Stimulated activated CD8-positive, alpha-beta memory T cell treated with anti-CD3 and anti-CD28 coated beads, Interleukin-12 subunit alpha, Interleukin-12 subunit beta, amount 100 ng/mL, for 24 hours (primary cell): ENCODE results near the gene CFAP97D2.
"Not testable (repeated sequence)": the region's sequence is repeated elsewhere in the genome, so short reads cannot be mapped to it uniquely, and the experiment has no call there.

Experiments
- DNase-seq: peaks from one replicate; pipeline ENCODE4 v3.0.0-alpha.2; 2020; ENCODE audit errors: extremely low read depth

Gene CFAP97D2

DNA sequence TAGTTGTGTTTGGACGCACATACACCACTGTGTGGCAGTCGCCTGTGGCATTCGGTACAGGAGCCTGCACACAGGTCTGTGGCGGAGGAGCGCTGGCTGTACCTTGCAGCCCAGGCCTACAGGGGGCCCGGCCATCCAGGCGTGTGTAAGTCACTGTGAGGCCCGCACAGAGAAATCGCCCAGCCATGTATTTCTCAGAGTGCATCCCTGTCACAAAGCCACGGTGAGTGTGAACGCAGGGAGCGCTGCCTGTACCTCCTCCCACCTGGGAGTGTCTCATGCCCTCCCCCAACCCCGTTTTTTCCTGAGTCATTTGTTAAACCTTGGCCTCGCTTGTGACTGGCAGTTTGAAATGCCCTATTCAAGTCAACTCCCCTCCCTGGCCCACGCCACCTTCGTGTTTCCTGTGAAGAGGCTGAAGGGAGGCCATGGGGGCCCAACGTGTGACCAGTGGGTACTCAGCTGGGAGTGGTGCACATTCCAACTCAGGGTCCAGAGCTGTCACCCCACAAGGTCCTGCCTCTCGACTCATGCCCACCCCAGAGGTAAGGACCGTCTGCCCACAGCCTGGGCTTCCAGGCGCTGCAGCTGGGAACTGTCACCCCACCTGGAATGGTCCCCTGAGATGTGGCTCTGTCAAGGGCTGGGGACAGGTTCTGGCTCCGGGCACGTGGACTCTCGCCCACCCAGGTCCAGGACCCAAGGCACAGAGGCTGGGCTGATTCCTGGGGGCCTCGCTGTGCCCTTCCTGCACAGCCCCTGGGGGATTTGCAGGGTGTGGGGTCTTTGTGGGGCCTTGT lies 35.1 kb upstream of the CFAP97D2 start:
- no peak for DNase-seq

DNA sequence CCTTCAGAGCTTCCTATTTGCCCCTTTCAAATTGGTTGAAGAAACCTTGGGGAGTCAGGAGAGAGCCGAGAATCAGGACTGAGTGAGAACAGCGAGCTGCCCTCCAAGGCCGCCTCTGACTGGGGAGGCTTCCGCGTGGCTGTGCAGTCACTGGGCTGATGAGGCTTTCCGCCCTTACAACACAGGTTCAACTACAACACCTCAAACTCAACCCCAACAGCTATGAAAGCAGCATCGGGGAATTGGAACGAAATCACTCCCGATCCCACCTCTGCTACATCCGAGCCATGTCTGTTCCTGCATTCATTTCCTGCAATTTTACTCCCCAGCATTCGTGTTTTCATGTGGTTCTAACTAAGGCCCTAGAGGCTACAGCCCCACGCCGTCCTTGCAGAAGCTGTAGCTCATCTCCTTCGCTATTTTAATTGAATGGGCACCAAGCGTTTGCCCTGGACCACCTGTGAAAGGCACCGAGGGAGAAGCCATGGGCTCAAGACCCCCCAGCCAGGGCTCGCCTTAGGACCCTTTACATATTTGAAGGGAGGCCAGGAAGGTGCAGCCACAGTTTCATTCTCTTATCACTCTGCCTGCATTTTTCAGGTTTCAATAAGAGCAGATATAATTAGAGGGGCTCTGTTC lies 34.3 kb upstream of the CFAP97D2 start:
- no peak for DNase-seq

DNA sequence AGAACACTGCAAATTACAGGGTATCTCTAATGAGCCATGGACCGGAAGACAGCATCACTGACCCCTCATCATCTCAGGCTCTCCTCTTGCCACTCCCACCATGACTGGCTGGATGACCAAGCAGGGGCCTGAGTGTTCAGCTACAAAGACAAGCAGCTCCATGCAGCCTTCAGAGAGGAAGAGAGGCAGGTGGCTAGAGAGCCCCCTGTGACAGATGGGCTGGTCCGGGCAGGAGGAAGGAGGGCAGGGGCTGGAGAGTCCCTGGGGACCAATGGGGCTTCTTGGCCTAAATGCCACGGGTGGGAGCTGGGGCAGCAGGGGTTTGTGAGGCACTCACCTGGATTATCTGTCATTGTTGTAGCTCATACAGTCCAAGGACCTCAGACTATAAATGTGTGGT lies 33.8 kb upstream of the CFAP97D2 start:
- no peak for DNase-seq

DNA sequence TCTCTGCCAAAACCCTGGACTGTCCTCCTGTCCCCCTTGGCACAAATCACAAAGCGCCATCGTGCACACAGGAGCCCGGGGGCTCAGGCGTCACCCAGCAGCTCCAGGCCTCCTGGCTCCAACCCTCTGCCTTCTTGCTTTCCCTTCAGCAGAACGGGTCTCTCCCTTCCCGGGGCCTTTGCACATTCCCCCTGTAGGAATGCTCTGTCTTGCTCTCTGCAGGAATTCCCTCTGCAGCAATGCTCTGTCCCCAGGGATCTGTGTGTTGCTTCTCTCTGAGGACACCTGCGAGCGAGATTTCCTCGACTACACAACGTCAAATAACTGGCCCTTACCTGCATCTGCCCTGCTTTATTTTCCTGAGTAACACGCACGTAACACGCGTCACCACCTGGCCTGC lies 33.3 kb upstream of the CFAP97D2 start:
- DNase-seq = no peak

DNA sequence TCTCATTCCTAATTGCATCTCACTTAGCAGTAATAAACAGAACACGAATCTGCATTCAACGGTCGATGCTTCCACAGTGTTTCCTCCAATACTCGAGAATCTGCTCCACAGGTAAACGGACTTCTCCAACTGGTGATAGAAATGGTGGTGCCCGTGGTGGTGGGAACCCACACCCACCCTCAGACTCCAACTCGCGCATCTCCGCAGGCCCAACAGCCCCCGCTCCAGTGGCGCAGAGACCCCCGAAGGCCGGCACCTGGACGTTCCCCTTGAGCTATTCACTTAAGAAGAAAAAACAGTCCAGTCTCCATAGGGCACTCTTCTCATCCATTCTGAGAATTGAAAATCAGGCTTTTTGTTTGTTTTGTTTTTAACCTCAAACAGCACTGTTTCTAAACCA lies 32.9 kb upstream of the CFAP97D2 start:
- DNase-seq = no peak

DNA sequence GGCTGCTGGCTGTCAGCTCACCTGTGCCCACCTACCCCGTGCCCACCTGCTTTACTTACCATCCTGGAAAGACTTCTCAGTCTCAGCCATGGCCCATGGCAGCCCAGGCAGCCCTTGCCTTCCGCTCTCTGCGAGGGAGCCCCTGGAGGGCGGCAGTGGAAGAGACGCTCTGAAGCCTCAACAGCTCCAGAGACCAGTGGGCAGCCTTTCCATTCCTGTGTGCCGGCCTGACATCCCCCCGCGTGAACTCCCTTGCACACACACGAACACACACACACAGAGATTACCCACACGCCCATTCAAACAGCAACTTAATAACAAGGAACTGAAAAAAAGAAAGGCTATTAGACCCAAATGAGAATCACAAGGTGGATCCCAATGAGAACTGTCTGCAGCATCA lies 32.4 kb upstream of the CFAP97D2 start:
- DNase-seq = no peak

DNA sequence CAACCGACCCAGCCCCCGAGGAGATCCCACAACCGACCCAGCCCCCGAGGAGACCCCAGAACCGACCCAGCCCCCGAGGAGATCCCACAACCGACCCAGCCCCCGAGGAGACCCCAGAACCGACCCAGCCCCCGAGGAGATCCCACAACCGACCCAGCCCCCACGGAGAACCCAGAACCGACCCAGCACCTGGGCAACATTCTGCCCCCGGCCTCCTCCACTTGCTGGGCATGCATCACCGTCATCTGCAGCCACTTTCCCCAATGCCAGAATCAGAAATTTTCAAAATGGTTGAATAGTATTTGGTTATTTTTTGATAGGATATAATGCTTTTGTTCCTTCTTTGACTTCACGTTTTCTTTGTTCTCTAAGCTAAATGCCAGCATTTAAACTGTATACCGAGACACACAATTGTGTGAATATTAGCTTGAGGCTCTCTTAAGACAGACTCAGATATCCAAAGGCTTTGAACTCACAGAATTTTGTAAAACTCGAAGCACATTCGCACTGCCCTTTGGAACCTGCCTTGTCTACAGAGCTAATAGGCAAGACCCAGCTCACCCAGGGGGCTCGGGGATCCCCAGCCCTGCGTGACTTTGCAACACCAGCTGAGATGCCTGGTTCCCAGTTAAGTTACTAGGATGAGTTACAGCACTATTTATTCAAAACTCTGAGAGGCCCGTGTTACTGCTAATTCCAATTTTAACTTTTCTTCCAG lies 31.1 kb upstream of the CFAP97D2 start:
- DNase-seq = no peak

DNA sequence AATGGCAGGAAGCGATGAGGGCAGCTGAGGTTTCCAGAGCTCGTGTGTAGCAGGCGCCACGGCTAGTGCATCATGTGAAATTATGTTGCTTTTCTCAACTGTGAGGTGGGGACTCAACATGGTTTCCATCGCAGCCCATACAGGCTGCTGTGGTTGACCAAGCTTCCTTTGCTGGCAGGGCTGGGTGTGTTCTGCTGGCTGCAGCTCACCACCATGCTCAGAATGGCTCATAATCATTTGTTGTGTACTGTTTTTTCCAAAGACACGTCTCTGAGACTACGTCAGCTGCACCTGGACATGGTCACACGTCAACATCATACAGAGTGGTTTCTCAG lies 30.6 kb upstream of the CFAP97D2 start:
- DNase-seq = no peak

DNA sequence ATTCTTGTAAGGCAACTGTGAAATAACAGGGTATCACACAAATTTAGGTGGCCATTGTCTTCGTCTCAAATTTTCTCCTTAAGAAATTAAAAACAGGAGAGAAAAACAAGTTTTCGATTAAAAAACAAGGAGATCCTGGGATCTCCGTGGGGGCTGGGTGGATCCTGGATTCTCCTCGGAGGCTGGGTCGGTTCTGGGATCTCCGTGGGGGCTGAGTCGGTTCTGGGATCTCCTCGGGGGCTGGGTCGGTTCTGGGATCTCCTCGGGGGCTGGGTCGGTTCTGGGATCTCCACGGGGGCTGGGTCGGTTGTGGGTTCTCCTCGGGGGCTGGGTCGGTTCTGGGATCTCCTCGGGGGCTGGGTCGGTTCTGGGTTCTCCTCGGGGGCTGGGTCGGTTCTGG lies 30.2 kb upstream of the CFAP97D2 start:
- not testable (repeated sequence) for DNase-seq

DNA sequence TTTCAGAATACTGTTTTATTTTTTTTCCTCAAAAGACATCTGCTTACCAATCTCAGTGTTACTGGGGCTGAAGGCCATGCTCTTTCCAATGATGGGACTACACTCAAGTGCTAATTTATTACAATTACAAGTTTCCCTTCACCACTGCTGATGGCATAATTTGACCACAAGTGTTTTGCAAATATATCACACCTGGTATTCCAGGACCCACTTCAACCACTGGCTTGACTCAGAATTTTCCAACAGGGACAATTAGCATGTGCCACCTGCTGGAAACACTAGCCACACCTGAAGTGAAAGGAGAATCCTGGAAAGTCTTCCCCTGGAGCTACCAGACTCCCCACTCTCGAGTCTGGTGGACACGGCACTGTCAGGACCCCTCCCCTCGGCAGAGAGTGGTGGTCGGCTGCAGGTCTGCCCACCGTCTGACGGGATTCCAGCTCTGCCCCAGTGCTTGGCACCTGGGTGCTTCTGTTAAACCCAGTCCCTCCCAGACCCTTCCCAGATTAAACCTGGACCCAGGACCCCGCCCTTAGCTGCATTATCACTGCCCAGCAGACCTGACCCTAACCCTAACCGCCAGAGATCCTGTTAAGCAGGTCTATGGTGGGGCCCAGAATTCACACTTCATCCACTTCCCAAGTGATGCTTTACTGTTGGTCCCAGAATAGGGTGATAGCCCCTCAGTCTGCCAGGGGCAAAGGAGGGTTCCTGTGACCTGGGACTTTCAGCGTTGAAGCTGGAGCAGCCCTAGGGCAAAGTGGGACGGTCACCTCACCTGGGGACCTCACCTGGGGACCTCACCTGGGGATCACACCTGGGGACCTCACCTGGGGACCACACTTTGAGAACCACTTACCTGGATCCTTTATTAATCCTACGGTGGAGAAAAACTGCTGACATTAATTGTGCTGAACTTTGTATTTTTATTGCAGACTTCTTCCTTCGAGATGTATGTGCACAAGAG lies 29.0 kb upstream of the CFAP97D2 start:
- DNase-seq = no peak

DNA sequence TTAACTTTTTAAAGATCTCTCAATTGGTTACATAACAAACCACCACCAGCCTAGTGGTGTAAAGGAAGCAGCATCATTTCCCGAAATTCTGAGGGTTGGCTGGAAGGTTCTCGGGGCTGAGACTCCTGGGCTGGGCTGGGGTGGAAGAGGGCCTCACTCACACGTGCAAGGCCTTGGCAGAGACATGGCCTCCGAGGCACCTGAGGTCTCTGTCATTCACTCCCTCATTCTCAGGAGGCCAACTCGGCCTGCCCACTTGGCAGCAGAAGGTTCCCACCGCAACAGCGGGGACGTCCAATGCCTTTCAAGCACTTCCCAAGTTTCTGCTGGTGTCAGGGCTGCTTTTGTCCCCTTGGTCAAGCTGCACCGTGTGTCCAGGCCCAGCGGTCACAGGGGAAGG lies 28.0 kb upstream of the CFAP97D2 start:
- DNase-seq = no peak

DNA sequence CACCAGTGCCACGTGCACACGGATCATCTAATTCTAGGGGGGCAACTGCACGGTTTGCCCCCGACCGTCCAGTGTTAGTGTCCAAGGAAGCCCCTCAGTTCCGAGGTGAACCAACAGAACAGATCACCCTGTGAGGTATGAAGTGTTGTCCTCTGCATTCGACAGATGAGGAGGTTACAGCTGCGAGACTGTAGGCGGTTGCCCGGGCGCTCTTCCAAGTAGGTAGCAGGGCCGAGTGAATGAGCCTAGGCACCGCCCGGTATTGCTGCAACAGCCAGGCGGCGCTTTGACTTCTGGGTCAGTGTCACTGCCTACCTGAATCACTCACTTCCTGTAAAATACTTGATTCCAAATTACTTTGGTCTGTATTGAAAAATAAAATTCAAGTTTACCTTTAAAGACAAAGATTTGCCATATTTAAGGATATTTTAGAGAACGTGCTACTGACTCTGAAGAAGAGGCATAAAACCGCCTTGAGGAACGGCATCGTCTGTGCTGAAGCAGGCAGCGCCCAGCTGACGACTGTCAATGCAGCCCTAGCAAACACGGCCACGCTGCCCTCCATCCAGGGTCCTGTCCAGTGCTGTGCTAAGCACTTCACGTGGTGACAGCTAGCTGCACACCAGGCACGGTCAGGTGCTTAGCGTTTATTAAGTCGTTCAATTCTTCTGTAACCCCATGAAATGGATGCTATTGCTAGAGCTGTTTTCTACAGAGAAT lies 27.3 kb upstream of the CFAP97D2 start:
- DNase-seq = no peak

DNA sequence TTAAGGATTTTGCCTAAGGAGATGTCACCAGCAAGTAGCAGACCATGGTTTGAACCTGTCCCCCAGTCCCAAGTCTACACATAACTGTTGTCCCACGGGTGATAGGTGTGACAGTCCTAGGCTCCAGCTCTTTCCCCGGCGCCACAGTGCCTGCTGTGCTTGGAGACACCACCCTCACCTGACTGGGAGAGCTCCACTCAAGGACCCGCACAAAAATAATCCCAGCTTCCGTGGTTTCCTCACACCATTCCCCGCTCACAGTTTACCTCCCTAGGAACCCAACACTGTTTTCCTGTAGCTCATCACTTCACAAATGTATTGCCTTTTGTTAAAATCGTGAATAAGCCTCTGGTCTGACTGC lies 26.8 kb upstream of the CFAP97D2 start:
- DNase-seq = no peak

DNA sequence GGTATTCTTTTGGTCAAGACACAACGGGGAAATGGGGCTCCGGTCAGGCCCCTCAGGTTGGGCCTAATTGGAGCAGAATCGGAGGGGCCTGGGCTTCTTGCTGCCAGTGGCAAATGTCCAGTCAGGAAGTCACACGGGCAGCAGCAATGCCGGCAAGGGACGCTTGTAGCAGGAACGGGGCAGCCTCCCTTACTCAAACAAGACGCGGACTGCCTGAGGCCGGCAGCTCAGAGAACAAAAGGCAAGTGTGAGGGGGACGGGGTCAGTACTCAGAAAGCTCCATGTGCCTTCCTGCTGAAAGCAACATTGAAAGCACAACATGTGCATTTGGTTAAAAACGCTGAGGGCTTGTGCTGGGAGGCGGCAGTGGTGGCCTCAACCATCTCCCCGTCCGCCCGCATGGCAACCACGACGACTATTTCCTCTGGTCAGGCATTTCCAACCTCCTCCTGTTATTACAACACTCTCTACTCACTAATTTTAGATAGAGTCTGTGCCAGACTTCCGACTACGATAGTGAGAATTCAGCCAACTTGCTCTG lies 26.2 kb upstream of the CFAP97D2 start:
- no peak for DNase-seq

DNA sequence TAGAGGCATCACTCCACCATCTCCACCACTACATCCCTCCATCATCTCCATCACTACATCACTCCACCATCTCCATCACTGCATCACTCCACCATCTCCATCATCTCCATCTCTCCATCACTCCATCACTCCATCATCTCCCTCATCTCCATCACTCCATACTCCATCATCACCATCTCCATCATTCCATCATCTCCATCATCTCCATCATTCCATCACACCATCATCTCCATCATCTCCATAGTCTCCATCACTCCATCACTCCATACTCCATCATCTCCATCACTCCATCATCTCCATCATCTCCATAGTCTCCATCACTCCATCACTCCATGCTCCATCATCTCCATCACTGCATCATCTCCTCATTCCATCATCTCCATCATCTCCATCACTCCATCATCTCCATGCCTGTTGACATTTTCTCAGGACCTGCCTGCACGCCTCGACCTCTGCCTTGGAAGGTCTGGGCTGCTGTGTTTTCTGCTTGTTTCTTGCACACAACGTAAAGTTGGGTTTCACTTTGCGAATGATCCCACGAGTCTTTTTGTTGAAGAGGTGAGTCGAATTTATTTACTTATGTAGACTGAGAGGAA lies 25.5 kb upstream of the CFAP97D2 start:
- no peak for DNase-seq

DNA sequence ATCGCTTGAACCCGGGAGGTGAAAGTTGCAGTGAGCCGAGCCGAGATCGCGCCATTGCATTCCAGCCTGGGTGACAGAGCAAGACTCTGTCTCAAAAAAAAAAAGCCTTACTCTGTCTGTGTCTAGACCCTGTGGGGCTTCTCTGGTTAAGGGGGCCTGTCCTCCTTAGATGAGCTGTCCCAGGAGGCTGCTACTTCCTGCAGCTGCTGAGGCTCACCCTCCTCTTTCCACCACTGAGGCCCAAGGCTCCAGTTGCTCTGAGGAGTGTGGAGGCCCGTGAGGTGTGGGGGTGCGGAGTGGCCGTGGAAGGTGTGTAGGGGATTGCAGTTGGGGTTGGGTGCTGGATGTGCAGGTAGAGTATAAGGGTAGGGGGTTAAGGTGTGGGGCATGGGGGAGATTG lies 24.6 kb upstream of the CFAP97D2 start:
- no peak for DNase-seq

DNA sequence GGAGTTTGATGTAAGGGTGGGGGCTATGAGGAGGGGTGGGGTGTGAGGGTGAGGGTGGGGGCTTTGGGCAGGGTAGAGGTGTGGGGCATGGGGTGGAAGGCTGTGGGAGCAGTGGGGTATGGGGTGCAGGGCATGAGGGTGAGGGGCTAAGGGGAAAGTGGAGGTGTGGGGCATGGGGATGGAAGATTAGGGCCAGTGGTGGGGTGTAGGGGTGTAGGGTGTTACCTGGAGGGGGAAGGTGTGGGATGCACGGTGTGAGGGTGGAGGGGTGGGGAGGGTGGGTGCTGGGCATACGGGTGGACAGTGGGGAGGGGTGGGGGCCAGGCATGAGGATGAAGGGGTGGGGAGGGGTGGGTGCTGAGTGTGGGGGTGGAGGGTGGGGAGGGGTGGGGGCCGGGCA lies 23.7 kb upstream of the CFAP97D2 start:
- no peak for DNase-seq

DNA sequence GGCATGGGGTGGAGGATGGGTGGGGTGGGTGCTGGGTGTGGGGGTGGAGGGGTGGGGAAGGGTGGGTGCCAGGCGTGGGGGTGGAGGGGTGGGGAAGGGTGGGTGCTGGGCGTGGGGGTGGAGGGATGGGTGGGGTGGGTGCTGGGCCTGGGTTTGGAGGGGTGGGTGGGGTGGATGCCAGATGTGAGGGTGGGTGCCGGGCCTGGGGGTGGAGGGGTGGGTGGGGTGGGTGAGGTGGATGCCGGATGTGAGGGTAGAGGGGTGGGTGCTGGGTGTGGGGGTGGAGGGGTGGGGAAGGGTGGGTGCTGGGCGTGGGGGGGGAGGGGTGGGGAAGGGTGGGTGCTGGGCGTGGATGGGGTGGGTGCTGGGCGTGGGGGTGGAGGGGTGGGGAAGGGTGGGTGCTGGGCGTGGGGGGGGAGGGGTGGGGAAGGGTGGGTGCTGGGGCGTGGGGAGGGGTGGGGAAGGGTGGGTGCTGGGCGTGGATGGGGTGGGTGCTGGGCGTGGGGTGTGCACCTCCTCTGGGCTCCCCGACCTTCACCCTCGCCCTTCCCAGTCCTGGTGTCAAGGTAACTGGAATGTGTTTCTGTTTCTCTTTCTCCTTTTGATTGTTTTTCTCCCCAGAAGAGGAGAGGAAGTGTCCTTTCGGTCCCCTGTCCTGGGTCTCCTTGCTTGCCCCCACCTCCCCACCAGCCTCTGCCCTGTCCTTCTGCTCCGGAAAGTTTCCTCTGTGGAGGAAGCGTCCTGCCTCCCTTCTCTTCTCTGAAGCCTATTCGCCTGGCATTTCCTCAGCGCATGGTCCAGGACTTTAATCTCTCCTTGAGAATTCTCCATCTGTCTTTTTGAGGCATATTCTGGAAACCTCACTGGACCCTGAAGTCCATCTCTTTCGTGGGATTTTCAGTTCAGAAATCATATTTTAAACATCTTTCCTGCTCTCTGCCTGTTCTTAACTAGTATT lies 22.9 kb upstream of the CFAP97D2 start:
- no peak for DNase-seq

DNA sequence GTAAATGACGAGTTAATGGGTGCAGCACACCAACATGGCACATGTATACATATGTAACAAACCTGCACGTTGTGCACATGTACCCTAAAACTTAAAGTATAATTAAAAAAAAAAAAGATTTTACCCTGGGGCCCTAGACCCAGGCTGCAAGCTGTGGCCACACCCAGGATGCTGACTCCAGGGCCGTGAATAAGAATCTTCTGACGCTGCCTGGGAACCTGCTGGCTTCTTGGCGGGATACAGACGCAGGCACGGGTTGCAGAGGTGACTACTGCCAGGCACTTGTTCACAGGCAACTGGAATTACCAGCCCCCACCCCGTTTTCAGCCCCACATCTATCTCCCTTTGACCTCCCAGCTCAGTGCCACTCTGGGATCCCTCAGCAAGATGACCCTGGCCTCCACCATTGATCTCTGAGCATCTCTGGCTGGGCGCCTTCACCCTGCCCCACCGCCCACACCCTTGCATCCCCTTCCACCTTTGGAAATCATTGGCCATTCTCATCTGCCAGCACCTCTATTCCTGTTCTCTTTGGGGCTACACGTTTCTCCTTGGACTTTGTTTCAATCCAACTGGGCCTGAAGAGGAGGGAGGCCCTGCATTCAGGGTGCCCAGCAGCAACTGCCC lies 21.1 kb upstream of the CFAP97D2 start:
- DNase-seq = no peak
